Upper lobe of right lung (tissue), 1 donor: ENCODE data around the gene HTR2A. TPM values are rescaled to one million over a fixed set of nuclear protein-coding genes. Genes with fewer than 3 reads are reported as not detected.

Source experiments
- ATAC-seq: fragments of 200-7000 bp; cut with Tn5 transposase; one replicate; pipeline ENCODE4 v1.9.1; 2020; ENCODE audit warnings: mild to moderate bottlenecking, moderate library complexity
- DNase-seq: peaks from one replicate; pipeline ENCODE4 v3.0.0-alpha.2; 2020
- H3K27ac ChIP-seq: fragments of 200-600 bp; one replicate; pipeline ENCODE4 v1.8.0; 2022
- H3K27me3 ChIP-seq: fragments of 200-600 bp; one replicate; pipeline ENCODE4 v1.8.0; 2022; ENCODE audit warnings: mild to moderate bottlenecking
- H3K36me3 ChIP-seq: fragments of 200-600 bp; one replicate; pipeline ENCODE4 v1.8.0; 2022
- H3K4me1 ChIP-seq: fragments of 200-600 bp; one replicate; pipeline ENCODE4 v1.8.0; 2022
- H3K4me3 ChIP-seq: fragments of 200-600 bp; one replicate; pipeline ENCODE4 v1.8.0; 2022; ENCODE audit warnings: mild to moderate bottlenecking
- H3K9me3 ChIP-seq: fragments of 200-600 bp; one replicate; pipeline ENCODE4 v1.8.0; 2022
- CTCF ChIP-seq: fragments of 200-600 bp; IDR thresholded peaks from one replicate; pipeline ENCODE4 v1.8.0; 2022; ENCODE audit warnings: antibody characterized with exemption
- intact Hi-C: fragments of 100-400 bp; cut with DNase I; formaldehyde crosslinking; loops from one replicate; pipeline ENCODE4 v1.11.0; 2022
- total RNA-seq: library from RNA; stranded (reverse); fragmentation: NEBNext Ultra II Directional; extraction: Animal tissue kit (Norgen Biotek cat#: 25700); gene quantifications from one replicate; pipeline ENCODE4 v1.2.1, GENCODE V29; 2021
- donor health status: DM: no; HTN: yes; CAD: no; lungs with severe emphysema.

Gene HTR2A
- total RNA-seq, 1 donor from 2014 or later, result 0.90 TPM

GRCh38 chr13:46893798-46894560 is 2.9 kb downstream of the HTR2A start:
- DNase-seq (peak; percentile 90), ATAC-seq (peak; percentile 97)
- peaks cover 4% of the 10 kb centered on the region for H3K4me1 ChIP-seq
- peak; percentile 96 for TF ChIP-seq CTCF
- H3K4me3 ChIP-seq, result peak overlapping the region; percentile 68
- intact Hi-C loops, result no loop called here
- no peaks in the 10 kb centered on the region for H3K36me3 ChIP-seq
- H3K27ac ChIP-seq, result peak overlapping the region; percentile 59
- H3K9me3 ChIP-seq, result no peaks in the 10 kb centered on the region
- no peaks in the 10 kb centered on the region for H3K27me3 ChIP-seq

GRCh38 chr13:46893221-46893740 is 3.6 kb downstream of the HTR2A start:
- Histone ChIP-seq H3K4me1 (peaks cover 4% of the 10 kb centered on the region), H3K9me3 (no peaks in the 10 kb centered on the region), H3K36me3 (no peaks in the 10 kb centered on the region), H3K4me3 (peak overlapping the region; percentile 68), H3K27ac (no peak overlapping the region), H3K27me3 (no peaks in the 10 kb centered on the region)
- no peak for TF ChIP-seq CTCF
- no peak for ATAC-seq
- intact Hi-C loops, result no loop called here
- DNase-seq, result no peak

- Histone ChIP-seq H3K27ac (no peak overlapping the region), H3K36me3 (no peaks in the 10 kb centered on the region), H3K4me3 (no peak overlapping the region), H3K9me3 (no peaks in the 10 kb centered on the region), H3K27me3 (peaks cover 5% of the 10 kb centered on the region), H3K4me1 (no peaks in the 10 kb centered on the region)
- no peak for ATAC-seq
- no peak for TF ChIP-seq CTCF
- intact Hi-C loops, result no loop called here
- DNase-seq, result no peak
Observed at GRCh38 chr13:46885018-46885417, 11.8 kb downstream of the HTR2A start.

- H3K27me3 ChIP-seq, result peaks cover 5% of the 10 kb centered on the region
- ATAC-seq (no peak), DNase-seq (no peak)
- no peak overlapping the region for H3K4me3 ChIP-seq
- H3K27ac ChIP-seq, result no peak overlapping the region
- TF ChIP-seq CTCF, result no peak
- intact Hi-C loops, result no loop called here
- H3K4me1 ChIP-seq, result no peaks in the 10 kb centered on the region
- H3K9me3 ChIP-seq, result no peaks in the 10 kb centered on the region
- H3K36me3 ChIP-seq, result no peaks in the 10 kb centered on the region
Observed at GRCh38 chr13:46884531-46884930, 12.3 kb downstream of the HTR2A start.

- Histone ChIP-seq H3K9me3 (no peaks in the 10 kb centered on the region), H3K4me3 (no peak overlapping the region), H3K36me3 (no peaks in the 10 kb centered on the region), H3K4me1 (no peaks in the 10 kb centered on the region), H3K27me3 (peaks cover 5% of the 10 kb centered on the region), H3K27ac (no peak overlapping the region)
- DNase-seq (no peak), ATAC-seq (no peak)
- no peak for TF ChIP-seq CTCF
- intact Hi-C loops, result no loop called here
Observed at GRCh38 chr13:46881621-46882020, 15.2 kb downstream of the HTR2A start.
